ENCODE results near the gene PRPF19. TPM values are rescaled to one million over a fixed set of nuclear protein-coding genes. Genes with fewer than 3 reads are reported as not detected.

Gene PRPF19
- total RNA-seq, 4 donors from 2014 or later, result 50.2 to 73.6 (median 60.5) TPM

GRCh38 chr11:60952742-60953170 lies 46.4 kb upstream of the PRPF19 start:
- Histone ChIP-seq H3K27me3 (no peaks in the 10 kb centered on the region), H3K4me3 (peak overlapping the region; percentile 53 to 68), H3K36me3 (no peaks in the 10 kb centered on the region), H3K9me3 (no peaks in the 10 kb centered on the region), H3K27ac (peak overlapping the region; percentile 77 to 88 (median 82)), H3K4me1 (peaks cover 0 to 53% (median 12%) of the 10 kb centered on the region in 3 donors)
- ATAC-seq, result peak; percentile 25
- TF ChIP-seq, protein P1, sequence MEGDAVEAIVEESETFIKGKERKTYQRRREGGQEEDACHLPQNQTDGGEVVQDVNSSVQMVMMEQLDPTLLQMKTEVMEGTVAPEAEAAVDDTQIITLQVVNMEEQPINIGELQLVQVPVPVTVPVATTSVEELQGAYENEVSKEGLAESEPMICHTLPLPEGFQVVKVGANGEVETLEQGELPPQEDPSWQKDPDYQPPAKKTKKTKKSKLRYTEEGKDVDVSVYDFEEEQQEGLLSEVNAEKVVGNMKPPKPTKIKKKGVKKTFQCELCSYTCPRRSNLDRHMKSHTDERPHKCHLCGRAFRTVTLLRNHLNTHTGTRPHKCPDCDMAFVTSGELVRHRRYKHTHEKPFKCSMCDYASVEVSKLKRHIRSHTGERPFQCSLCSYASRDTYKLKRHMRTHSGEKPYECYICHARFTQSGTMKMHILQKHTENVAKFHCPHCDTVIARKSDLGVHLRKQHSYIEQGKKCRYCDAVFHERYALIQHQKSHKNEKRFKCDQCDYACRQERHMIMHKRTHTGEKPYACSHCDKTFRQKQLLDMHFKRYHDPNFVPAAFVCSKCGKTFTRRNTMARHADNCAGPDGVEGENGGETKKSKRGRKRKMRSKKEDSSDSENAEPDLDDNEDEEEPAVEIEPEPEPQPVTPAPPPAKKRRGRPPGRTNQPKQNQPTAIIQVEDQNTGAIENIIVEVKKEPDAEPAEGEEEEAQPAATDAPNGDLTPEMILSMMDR (IDR thresholded peaks at IDR 0.05), result no peak
- no peak for TF ChIP-seq EP300 (IDR thresholded peaks at IDR 0.05)
- no peak for TF ChIP-seq POLR2AphosphoS5 (IDR thresholded peaks at IDR 0.05)
- no peak for TF ChIP-seq POLR2A (IDR thresholded peaks at IDR 0.05)
- 29 to 47% methylated on average over 2 to 3 of the region's 3 CpGs for WGBS, 2 donors (ENCODE audit: low coverage in 1 of 2)

DNA sequence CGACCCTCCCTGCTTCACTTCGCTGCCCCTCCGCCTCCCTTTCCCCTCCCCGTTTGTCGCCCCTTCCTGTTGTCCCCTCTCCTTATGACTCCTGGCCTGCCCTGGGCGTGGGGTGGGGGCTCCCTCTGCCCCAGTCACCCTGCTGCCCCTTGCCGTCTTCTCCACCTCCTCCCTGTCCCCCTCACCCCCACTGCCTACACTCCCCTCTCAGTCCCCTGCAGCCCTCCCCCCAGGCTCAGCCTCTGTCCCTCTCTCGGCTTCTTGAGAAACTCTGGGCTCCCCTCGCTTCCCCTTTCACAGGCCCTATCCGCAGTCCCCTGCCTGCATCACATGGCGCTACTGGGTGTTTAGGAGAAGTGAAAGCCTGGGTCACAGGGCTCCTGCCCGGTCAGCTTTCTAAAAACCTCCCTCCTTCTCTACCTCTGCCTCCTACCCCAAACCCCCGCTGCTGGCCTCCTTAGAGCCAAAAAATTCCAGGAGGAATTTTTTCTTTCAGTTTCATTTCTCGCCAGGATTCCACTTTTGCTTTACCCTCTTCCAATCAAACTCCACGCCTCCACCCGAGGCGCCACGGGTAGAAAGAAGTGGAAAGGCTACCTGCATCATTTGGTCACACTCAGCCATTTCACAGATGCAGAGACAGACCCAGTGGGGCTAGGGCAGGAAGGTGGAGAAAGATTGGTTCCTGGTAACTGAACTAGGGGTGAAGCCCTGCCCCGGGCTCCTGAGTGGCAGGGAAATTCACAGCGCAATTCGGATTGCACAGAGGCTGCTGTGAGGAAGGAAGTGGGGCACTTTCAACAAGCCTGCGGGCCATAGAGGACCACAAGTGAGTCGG lies 45.7 kb upstream of the PRPF19 start, which contains the start of gene SLC15A3:
Gene SLC15A3 (minus strand): TSS at position 273 of the 838 bp plus-strand sequence. CDS start 625 bp downstream, outside the sequence.
- WGBS, 2 donors (ENCODE audit: low coverage in 1 of 2), result 14 to 15% methylated on average over 10 to 18 of the region's 23 CpGs
- Histone ChIP-seq H3K27ac (peak within 1 kb of the TSS; percentile 77 to 88 (median 82)), H3K27me3 (no peaks in the 10 kb centered on the region), H3K36me3 (no peaks in the 10 kb centered on the region), H3K4me3 (peak within 1 kb of the TSS; percentile 53 to 68), H3K4me1 (peaks cover 0 to 57% (median 12%) of the 10 kb centered on the region in 3 donors), H3K9me3 (no peaks in the 10 kb centered on the region)
- no peak for TF ChIP-seq POLR2A (IDR thresholded peaks at IDR 0.05)
- TF ChIP-seq POLR2AphosphoS5 (IDR thresholded peaks at IDR 0.05), result peak; percentile 30
- peak; percentile 66 for ATAC-seq

DNA sequence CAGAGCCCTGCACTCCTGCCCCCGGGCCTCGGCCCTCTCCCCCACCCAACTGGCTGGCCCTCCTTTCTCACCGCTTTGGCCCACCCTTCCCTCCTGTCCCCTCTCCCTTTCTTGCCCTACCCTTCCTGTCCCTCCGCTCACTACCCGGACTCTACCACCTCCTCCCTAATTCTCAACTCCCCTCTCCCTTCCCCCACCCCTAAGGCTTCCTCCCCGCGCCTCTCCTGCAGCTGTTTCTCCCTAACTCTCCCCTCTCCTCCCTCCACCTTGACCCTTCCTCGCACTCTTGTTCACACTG lies 45.2 kb upstream of the PRPF19 start:
- peaks cover 0 to 3% of the 10 kb centered on the region in 2 donors for H3K36me3 ChIP-seq
- TF ChIP-seq POLR2AphosphoS5 (IDR thresholded peaks at IDR 0.05) (no peak), EP300 (IDR thresholded peaks at IDR 0.05) (no peak)
- TF ChIP-seq, protein P1 (IDR thresholded peaks at IDR 0.05), result no peak
- ATAC-seq, result peak; percentile 13
- peak overlapping the region; percentile 53 to 68 for H3K4me3 ChIP-seq
- peaks cover 0 to 57% (median 12%) of the 10 kb centered on the region in 3 donors for H3K4me1 ChIP-seq
- peak overlapping the region; percentile 77 to 88 (median 82) for H3K27ac ChIP-seq
- H3K9me3 ChIP-seq, result no peaks in the 10 kb centered on the region
- 18 to 34% methylated on average over 2 to 7 of the region's 8 CpGs for WGBS, 2 donors (ENCODE audit: low coverage in 1 of 2)
- no peaks in the 10 kb centered on the region for H3K27me3 ChIP-seq

GRCh38 chr11:60950933-60951605 lies 44.7 kb upstream of the PRPF19 start:
- H3K27ac ChIP-seq, result peak overlapping the region in 3 of 4 donors; percentile 81 to 88 (median 83)
- WGBS, 2 donors (ENCODE audit: low coverage in 1 of 2), result 13 to 22% methylated on average over 11 to 15 of the region's 86 CpGs
- peak overlapping the region; percentile 53 to 68 for H3K4me3 ChIP-seq
- TF ChIP-seq, protein P1 (IDR thresholded peaks at IDR 0.05), result peak in 1 of 4 experiments; percentile 4
- TF ChIP-seq POLR2AphosphoS5 (IDR thresholded peaks at IDR 0.05) (no peak), EP300 (IDR thresholded peaks at IDR 0.05) (no peak), POLR2A (IDR thresholded peaks at IDR 0.05) (peak in 1 of 2 donors; percentile 14)
- H3K9me3 ChIP-seq, result no peaks in the 10 kb centered on the region
- peaks cover 0 to 8% of the 10 kb centered on the region in 2 donors for H3K36me3 ChIP-seq
- ATAC-seq, result peak; percentile 23
- H3K27me3 ChIP-seq, result no peaks in the 10 kb centered on the region
- H3K4me1 ChIP-seq, result peaks cover 0 to 57% (median 12%) of the 10 kb centered on the region in 3 donors

DNA sequence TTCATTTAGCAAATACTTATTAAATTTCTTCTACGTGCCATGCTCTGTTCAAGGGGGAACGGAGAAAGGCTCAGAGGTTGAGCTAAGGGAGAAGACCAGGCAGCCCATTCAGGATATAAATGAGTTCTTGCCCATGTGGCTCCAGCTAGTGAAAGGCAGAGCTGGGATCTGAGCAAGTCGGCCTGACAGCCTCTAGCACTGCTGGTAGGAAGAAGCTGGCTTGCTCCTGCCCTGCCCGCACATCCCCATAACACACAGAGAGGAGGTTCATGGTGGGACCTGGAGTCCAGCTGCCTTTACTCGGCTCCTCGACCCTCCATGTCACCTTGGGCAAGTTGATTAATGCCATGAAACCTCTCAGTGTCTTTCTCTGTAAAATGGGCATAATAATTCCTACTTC lies 43.6 kb upstream of the PRPF19 start:
- peak overlapping the region in 2 of 4 donors; percentile 20 to 88 for H3K27ac ChIP-seq
- no peak for TF ChIP-seq EP300 (IDR thresholded peaks at IDR 0.05)
- TF ChIP-seq, protein P1 (IDR thresholded peaks at IDR 0.05), result no peak
- TF ChIP-seq POLR2AphosphoS5 (IDR thresholded peaks at IDR 0.05), result no peak
- no peak for TF ChIP-seq POLR2A (IDR thresholded peaks at IDR 0.05)
- H3K9me3 ChIP-seq, result no peaks in the 10 kb centered on the region
- ATAC-seq, result no peak
- H3K4me1 ChIP-seq, result peaks cover 0 to 57% (median 12%) of the 10 kb centered on the region in 3 donors
- no peaks in the 10 kb centered on the region for H3K27me3 ChIP-seq
- peaks cover 0 to 18% of the 10 kb centered on the region in 2 donors for H3K36me3 ChIP-seq
- 77 to 90% methylated on average over 3 to 6 of the region's 6 CpGs for WGBS, 2 donors (ENCODE audit: low coverage in 1 of 2)
- peak overlapping the region; percentile 53 to 68 for H3K4me3 ChIP-seq

Measured in gastroesophageal sphincter (tissue), 4 donors.